Psoas muscle (tissue), 8 donors: ENCODE measurements around the gene SLC39A7. TPM values are rescaled to one million over a fixed set of nuclear protein-coding genes. Genes with fewer than 3 reads are reported as not detected.
A peak's percentile ranks its signal among the peaks of the same experiment; 100 is the strongest.

Experiments used
- ATAC-seq, 4 donors: fragments of 200-7000 bp; cut with Tn5 transposase; one replicate each; pipeline ENCODE4 v1.9.1; 2020; ENCODE audit warnings: moderate library complexity in 3 of 4, mild to moderate bottlenecking in 2 of 4
- DNase-seq, 2 donors: peaks; one replicate each; pipeline ENCODE4 v3.0.0-alpha.2; 2020
- H3K27ac ChIP-seq: fragments of 200-600 bp; one replicate; pipeline ENCODE4 v1.8.0; 2022
- H3K27me3 ChIP-seq, 3 donors: fragments of 200-600 bp in 1 of 3; one replicate each; pipeline versions ENCODE4 v1.6.1 to v1.8.0; 2013 to 2022; ENCODE audit warnings: low read length in 2 of 3, mild to moderate bottlenecking in 2 of 3, moderate library complexity in 1 of 3; ENCODE audit not compliant: insufficient read depth in 3 of 3
- H3K36me3 ChIP-seq, 2 donors: fragments of 200-600 bp in 1 of 2; one replicate each; pipeline versions ENCODE4 v1.6.1 to v1.8.0; 2013 to 2022; ENCODE audit warnings: low read depth in 1 of 2, mild to moderate bottlenecking in 1 of 2, moderate library complexity in 1 of 2; ENCODE audit not compliant: insufficient read depth in 1 of 2
- H3K4me1 ChIP-seq: fragments of 200-600 bp; one replicate; pipeline ENCODE4 v1.8.0; 2022
- H3K4me3 ChIP-seq: fragments of 200-600 bp; one replicate; pipeline ENCODE4 v1.8.0; 2022; ENCODE audit warnings: mild to moderate bottlenecking
- H3K9me3 ChIP-seq: fragments of 200-600 bp; one replicate; pipeline ENCODE4 v1.8.0; 2022
- WGBS, 3 donors: extraction: QIAGEN DNeasy Blood & Tissue Kit; methylation state at CpG; one replicate each; pipeline versions ENCODE4 v1.1.6 to v1.1.7; 2013; 5-methylcytosine and 5-hydroxymethylcytosine counted together
- intact Hi-C, 2 donors: fragments of 100-400 bp; cut with DNase I; formaldehyde crosslinking; loops; one replicate each; pipeline versions ENCODE4 v1.11.0 to v1.14.2; 2022
- polyA plus RNA-seq, 3 donors: library from polyadenylated mRNA; stranded (reverse); fragments of 200-250 nt; gene quantifications; one replicate each; pipeline ENCODE4 v1.2.3, GENCODE V29; 2013
- total RNA-seq, 4 donors: library from RNA; stranded (reverse); fragmentation: NEBNext Ultra II Directional in 2 of 4; extraction: Animal tissue kit (Norgen Biotek cat#: 25700) in 2 of 4; gene quantifications; one replicate each; pipeline versions ENCODE4 v1.2.1 to v1.2.4, GENCODE V29; 2021 to 2023
- TF ChIP-seq, protein P1 (sequence below): fragments of 200-600 bp; IDR thresholded peaks from one replicate; pipeline ENCODE4 v1.8.0; 2022; ENCODE audit warnings: antibody characterized with exemption
- donor health status: healthy with polysubstance abuse.
- donor health status: DM: no; HTN: no; CAD: no; lungs with moderate emphysema.
- donor health status: Bipolar disorder and iron deficiency.
- donor health status: healthy.
- donor health status: DM: yes; HTN: yes; CAD: no.
- donor health status: DM: no; HTN: no; CAD: no.
- donor health status: DM: no; HTN: no; CAD: no.
- donor health status: DM: yes; HTN: yes; CAD: no.

SLC39A7 gene
- total and polyA plus RNA-seq, 7 donors: 17.6 to 126 (median 41.4) TPM

GRCh38 chr6:33243476-33243875 is 42.8 kb downstream of the SLC39A7 start:
- TF ChIP-seq, protein P1, sequence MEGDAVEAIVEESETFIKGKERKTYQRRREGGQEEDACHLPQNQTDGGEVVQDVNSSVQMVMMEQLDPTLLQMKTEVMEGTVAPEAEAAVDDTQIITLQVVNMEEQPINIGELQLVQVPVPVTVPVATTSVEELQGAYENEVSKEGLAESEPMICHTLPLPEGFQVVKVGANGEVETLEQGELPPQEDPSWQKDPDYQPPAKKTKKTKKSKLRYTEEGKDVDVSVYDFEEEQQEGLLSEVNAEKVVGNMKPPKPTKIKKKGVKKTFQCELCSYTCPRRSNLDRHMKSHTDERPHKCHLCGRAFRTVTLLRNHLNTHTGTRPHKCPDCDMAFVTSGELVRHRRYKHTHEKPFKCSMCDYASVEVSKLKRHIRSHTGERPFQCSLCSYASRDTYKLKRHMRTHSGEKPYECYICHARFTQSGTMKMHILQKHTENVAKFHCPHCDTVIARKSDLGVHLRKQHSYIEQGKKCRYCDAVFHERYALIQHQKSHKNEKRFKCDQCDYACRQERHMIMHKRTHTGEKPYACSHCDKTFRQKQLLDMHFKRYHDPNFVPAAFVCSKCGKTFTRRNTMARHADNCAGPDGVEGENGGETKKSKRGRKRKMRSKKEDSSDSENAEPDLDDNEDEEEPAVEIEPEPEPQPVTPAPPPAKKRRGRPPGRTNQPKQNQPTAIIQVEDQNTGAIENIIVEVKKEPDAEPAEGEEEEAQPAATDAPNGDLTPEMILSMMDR: no peak
- Histone ChIP-seq H3K27ac (no peak overlapping the region), H3K4me1 (peaks cover 1% of the 10 kb centered on the region), H3K27me3 (no peaks in the 10 kb centered on the region), H3K9me3 (no peaks in the 10 kb centered on the region), H3K36me3 (no peaks in the 10 kb centered on the region), H3K4me3 (no peak overlapping the region)
- no peak for ATAC-seq
- no peak for DNase-seq
- intact Hi-C loops: no loop called here
- WGBS, 3 donors: 17 to 29% (median 20%) methylated on average over 1 of the region's 1 CpG

DNA sequence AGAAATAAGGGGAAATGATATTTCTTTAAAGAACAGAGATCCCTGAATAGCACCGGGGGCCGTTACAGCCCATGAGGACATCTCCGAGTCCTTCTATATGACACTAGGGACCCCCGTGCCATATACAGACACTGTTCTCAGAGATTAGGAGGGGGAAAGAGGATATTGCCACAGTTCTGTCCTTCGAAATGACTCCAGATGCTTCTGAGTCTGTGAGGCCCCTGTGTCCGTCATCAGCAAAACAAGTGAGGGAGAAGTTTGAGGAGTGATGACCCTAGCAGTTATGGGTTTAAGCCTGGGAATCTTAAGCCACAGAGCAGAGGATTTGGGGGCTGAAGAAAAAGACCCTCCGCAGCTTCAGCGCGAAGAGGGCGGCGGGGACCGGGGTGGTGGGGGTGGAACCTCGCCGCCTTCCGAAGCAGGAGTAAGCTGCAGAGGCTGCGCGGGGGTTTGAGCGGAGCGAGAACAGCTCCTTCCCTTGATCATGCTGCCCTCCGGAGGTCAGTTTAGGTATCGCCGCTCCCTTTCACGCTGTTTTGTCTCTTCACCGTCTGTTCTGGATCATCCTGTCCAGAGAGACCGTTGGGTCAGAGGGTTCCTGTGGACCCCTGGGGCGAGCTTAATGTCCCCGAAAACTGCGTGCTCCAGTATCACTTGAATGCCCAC is 47.4 kb downstream of the SLC39A7 start:
- no peaks in the 10 kb centered on the region for H3K9me3 ChIP-seq
- peak; percentile 87 to 92 for DNase-seq
- intact Hi-C loops: loop anchor here (1.0 to 5.0 kb wide), 6 partner anchors 41 to 233 kb away; partner anchors contain the start of gene RING1 (in 1 of the 2)
- WGBS, 3 donors: 5 to 7% (median 5%) methylated on average over 28 of the region's 28 CpGs
- H3K4me1 ChIP-seq: peaks cover 13% of the 10 kb centered on the region
- peak overlapping the region; percentile 85 for H3K27ac ChIP-seq
- peak overlapping the region; percentile 74 for H3K4me3 ChIP-seq
- TF ChIP-seq, protein P1: peak; percentile 98
- H3K27me3 ChIP-seq: no peaks in the 10 kb centered on the region
- peak; percentile 72 to 82 (median 78) for ATAC-seq
- H3K36me3 ChIP-seq: peaks cover 6 to 20% of the 10 kb centered on the region in 2 donors

- Histone ChIP-seq H3K36me3 (peaks cover 6 to 22% of the 10 kb centered on the region in 2 donors), H3K4me1 (peaks cover 13% of the 10 kb centered on the region), H3K4me3 (peak overlapping the region; percentile 74), H3K27ac (peak overlapping the region; percentile 85), H3K9me3 (no peaks in the 10 kb centered on the region), H3K27me3 (no peaks in the 10 kb centered on the region)
- intact Hi-C loops: loop anchor here (1.0 to 5.0 kb wide), 6 partner anchors 41 to 234 kb away; partner anchors contain the start of gene RING1 (in 1 of the 2)
- 0 to 1% (median 0%) methylated on average over 17 to 18 of the region's 18 CpGs for WGBS, 3 donors
- DNase-seq (no peak), ATAC-seq (peak; percentile 4 to 35 (median 16))
- TF ChIP-seq, protein P1: no peak
Measured at GRCh38 chr6:33248643-33248931, 47.9 kb downstream of the SLC39A7 start.

GRCh38 chr6:33248932-33249731 is 48.5 kb downstream of the SLC39A7 start:
- H3K4me3 ChIP-seq: peak overlapping the region; percentile 74
- peaks cover 6 to 27% of the 10 kb centered on the region in 2 donors for H3K36me3 ChIP-seq
- ATAC-seq (peak; percentile 95 to 97 (median 96)), DNase-seq (peak; percentile 96 to 98)
- peak overlapping the region; percentile 85 for H3K27ac ChIP-seq
- H3K4me1 ChIP-seq: peaks cover 13% of the 10 kb centered on the region
- no peaks in the 10 kb centered on the region for H3K9me3 ChIP-seq
- intact Hi-C loops: loop anchor here (1.0 to 5.0 kb wide), 6 partner anchors 42 to 234 kb away; partner anchors contain the start of gene RING1 (in 1 of the 2)
- TF ChIP-seq, protein P1: no peak
- no peaks in the 10 kb centered on the region for H3K27me3 ChIP-seq
- WGBS, 3 donors: 0 to 1% (median 0%) methylated on average over 58 of the region's 58 CpGs
